Stimulated activated CD4-positive, alpha-beta T cell treated with anti-CD3 and anti-CD28 coated beads, TNF-alpha, amount 100 ng/mL, for 1 hour (primary cell): Measurements from ENCODE around the gene EVPL.
"Not testable (repeated sequence)": the region's sequence is repeated elsewhere in the genome, so short reads cannot be mapped to it uniquely, and the experiment has no call there.

ENCODE experiments used
- DNase-seq, 3 donors: peaks; one replicate each; pipeline ENCODE4 v3.0.0-alpha.2; 2020; ENCODE audit warnings: low read depth in 3 of 3, low spot score in 1 of 3

Gene EVPL

GRCh38 chr17:76027159-76027839, at the start of gene EVPL:
EVPL (minus strand) TSS chr17:76027306; CDS start chr17:76027198, 108 bp downstream.
- DNase-seq: no peak

GRCh38 chr17:76076146-76076764, 49.1 kb upstream of the EVPL start:
- DNase-seq: no peak

GRCh38 chr17:76075364-76076145, 48.4 kb upstream of the EVPL start:
- DNase-seq: no peak

GRCh38 chr17:76074390-76075363, 47.6 kb upstream of the EVPL start, which contains the start of gene GALR2:
GALR2 (plus strand) TSS chr17:76074781; CDS start chr17:76074884, 103 bp downstream.
- no peak for DNase-seq

- DNase-seq: peak; percentile 62 to 66 (median 64)
These were observed 45.2 kb upstream of the EVPL start, which contains the start of gene SRP68 for GRCh38 chr17:76072148-76072858. SRP68 (minus strand) TSS chr17:76072517; CDS start chr17:76072491, 26 bp downstream.

GRCh38 chr17:76071531-76072147, 44.5 kb upstream of the EVPL start:
- DNase-seq: no peak

GRCh38 chr17:76065775-76066174, 38.7 kb upstream of the EVPL start:
- no peak for DNase-seq

GRCh38 chr17:76063875-76064546, 36.9 kb upstream of the EVPL start:
- DNase-seq: peak in 1 of 3 donors; percentile 16

GRCh38 chr17:76058264-76058663, 31.2 kb upstream of the EVPL start:
- DNase-seq: not testable (repeated sequence)

GRCh38 chr17:76056882-76057281, 29.8 kb upstream of the EVPL start:
- no peak for DNase-seq

- no peak for DNase-seq
These were observed 27.0 kb upstream of the EVPL start for GRCh38 chr17:76054112-76054476.

- no peak for DNase-seq
These were observed 26.4 kb upstream of the EVPL start for GRCh38 chr17:76053246-76054111.

- DNase-seq: no peak
These were observed 24.5 kb upstream of the EVPL start for GRCh38 chr17:76051561-76051960.

GRCh38 chr17:76050538-76051467, 23.7 kb upstream of the EVPL start:
- DNase-seq: no peak

- no peak for DNase-seq
These were observed 22.9 kb upstream of the EVPL start for GRCh38 chr17:76049836-76050537.

- DNase-seq: no peak
These were observed 22.1 kb upstream of the EVPL start for GRCh38 chr17:76049239-76049638.
